Activated CD8-positive, alpha-beta memory T cell treated with anti-CD3 and anti-CD28 coated beads for 1 hour (primary cell): ENCODE results near the gene CCDC85C.

Experiments
- DNase-seq, 2 donors: peaks; one replicate each; pipeline ENCODE4 v3.0.0-alpha.2; 2020; ENCODE audit warnings: low read depth in 1 of 2; ENCODE audit errors: extremely low read depth in 1 of 2

The CCDC85C gene

GRCh38 chr14:99524804-99525698 is 79.0 kb downstream of the CCDC85C start:
- no peak for DNase-seq

- no peak for DNase-seq
These were observed 79.8 kb downstream of the CCDC85C start for GRCh38 chr14:99524091-99524661.

DNA sequence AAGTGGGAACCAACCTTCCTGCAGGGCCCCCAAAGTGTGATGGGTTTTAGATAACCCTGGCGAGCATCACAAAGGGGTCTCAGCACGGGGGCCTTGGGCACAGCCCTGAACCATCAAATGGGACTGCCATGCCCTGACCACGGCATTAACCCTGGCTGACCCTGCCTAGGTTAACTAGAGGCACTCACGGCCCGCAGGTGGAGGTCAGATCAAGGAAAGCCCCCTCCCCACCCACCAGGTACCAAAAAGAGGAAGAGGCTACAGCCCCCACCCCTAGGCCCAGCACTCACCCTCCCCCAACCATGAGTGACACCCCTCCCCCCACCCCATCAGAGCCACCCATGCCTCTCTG is 80.3 kb downstream of the CCDC85C start:
- DNase-seq: no peak

DNA sequence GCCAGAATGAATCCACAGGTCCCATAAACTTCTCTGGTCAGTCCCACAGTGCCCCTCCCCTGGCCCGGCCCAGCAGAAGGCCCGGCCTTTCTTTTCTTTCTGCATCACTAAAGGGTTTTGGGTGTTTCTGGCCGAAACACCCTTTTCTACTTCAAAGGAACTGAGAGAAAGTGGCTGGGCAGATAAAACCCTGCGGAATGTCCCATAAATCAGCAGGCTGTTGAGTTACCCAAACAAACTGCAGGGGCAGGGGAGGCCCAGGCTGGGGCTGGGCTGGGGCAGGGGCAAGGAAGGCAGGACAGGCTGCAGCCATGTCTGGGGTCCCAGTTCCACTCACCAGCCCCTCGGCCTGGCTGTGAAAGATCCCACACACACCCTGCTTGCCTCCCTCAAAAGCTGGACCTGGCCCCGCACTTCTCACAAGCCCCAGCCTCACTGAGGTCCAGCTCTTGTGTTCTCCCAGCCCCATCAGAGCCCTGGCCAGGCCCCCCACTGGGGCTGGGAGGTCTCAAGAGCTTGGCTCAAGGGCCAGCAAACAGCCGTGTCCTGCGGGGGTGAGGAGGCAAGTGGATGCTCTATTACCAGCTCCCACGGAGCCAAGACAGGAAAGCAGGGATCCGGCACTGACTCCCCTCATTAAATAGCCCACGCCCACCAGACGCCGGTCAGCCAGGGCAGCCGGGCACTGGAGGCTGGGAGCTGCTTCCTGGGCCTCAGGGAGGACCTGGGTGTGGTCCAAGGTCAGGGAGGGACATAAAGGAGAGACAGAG is 80.9 kb downstream of the CCDC85C start:
- no peak for DNase-seq

GRCh38 chr14:99522457-99522891 is 81.5 kb downstream of the CCDC85C start:
- no peak for DNase-seq

GRCh38 chr14:99522025-99522401 is 82.0 kb downstream of the CCDC85C start:
- no peak for DNase-seq

DNA sequence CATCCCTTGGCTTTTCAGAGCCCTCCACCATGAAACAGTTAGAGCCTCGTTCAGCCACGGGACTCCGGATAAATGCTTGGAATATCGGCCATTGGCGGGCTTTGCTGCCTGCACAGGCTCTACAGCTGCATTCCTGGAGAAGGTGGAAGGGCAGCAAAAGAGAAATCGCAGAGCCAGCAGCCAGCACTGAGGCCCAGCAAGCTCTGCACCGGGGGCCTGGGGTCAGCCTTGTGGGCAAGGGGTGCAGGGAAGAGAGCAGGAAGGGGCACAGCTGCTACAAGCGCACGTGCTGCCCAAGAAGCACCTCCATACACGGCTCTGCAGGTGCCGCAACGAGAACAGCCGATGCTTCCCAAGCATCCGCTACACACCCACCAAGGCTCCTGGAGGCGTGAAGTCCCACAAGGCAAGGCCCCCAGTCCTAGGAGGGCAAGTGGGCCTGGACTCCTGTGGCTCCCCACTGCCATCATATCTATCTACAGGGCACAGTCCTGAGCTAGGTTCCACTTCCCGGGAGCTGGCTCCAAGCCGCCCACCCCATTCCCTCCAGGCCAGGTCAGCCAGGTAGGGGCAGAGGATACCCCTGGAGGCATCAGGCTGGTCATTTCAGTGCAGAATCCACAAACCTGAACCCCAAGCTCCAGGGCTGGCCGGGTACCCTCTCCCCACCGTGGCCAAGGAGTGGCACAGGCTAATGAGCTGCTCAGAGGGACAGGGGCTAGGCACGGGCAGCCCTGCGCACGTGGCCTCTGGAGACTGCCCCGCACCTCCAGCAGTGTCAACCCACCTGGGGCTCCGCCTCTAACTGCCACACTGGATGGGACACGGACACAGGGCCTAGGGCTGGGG is 82.6 kb downstream of the CCDC85C start:
- DNase-seq: no peak

- DNase-seq: no peak
These were observed 83.4 kb downstream of the CCDC85C start for GRCh38 chr14:99520571-99521081.

- DNase-seq: no peak
These were observed 84.0 kb downstream of the CCDC85C start for GRCh38 chr14:99519931-99520421.

DNA sequence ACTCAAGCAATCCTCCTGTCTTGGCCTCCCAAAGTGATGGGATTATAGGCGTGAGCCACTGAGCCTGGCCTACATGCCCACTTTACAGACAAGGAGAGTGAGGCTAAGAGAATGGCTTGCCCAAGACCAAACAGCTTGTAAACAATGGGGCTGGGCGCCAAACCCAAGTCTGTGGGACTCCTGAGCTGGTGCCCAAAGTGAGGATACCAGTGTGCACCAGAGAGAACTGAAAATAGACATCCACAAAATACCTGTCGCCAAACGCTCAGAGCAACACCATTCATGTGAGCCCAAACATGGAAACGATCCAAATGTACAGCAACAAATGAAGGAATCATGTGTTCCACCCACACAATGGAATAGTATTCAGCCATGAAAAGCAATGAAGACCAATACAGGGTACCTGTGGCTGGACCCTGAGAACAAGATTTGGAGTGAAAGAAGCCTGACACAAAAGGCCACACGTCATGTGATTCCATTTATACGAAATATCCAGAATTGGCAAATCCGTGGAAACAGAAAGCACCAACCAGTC is 84.6 kb downstream of the CCDC85C start:
- DNase-seq: no peak

DNA sequence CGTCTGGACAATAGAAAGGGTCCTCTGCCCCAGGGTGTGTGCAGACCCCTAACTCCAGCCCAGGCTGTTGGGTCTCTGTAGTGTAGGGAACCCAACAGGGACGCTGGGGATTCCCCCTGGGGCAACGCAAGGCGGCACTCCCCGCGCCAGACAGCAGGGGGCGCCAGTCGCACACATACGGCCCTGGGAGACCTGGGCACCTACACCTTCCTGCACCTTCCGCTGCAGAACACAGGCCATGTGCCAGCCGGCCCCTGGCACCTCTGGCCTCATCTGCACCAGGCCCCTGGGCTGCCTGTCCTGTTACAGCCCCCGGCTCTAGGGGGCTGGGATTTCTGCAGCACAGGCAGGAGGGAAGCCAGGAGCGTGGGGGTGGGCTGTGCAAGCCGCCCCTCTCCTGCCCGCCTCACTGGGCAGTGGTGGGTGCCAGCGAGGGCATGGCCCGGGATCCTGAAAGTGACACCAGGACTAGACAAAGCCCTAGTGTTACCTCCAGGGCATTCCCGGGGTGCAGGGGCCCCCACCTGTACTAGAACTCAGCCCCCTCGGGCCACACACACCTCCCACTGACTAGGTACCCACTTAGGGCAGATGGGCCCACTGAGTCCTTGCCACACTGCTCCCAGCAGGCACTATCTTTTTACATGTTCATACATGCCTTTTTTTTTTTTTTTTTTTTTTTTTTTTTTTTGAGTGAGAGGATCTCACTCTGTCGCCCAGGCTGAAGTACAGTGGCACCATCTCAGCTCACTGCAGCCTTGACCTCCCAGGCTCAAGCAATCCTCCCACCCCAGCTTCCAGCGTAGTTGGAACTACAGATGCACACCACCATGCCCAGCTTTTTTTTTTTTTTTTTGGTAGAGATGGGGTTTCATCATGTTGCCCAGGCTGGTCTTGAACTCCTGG is 85.3 kb downstream of the CCDC85C start:
- peak; percentile 36 to 74 for DNase-seq

- DNase-seq: no peak
These were observed 86.2 kb downstream of the CCDC85C start for GRCh38 chr14:99517643-99518381.

DNA sequence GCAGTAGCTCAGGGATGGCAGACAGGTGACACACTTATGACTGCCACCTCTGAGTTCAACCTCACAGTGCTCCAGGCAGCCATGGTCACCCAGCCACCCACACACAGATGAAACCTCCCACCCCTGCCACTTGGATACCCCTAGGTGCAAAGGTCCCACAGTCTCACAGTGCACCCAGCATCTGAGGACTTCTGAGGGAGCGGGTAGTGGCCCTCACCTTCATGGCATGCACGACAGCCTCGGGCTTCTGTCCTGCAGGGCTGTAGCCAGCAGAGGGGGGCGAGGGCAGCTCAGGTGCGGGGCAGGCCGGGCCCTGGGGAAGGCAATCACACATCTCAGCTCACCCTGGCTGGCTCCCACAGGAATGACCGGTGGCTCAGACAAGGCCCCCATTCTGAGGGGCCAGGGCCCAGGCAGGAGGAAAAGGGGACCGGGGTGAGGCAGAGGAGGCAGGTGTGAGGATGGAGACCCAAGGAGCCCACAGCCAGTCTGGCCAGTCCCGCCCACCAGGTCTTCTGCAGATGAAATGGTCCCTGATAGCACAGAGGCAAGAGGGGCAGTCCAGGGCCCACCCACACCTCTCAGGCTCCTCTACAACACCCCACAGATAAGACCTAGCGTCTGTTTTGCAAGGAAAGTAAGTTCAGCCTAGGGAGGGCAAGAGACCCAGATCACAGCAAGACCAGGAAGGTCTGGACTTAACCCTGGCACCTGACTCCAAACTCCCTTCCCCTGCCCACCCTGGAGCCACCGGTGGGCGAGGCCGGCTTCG is 87.0 kb downstream of the CCDC85C start:
- no peak for DNase-seq

GRCh38 chr14:99516156-99516870 is 87.7 kb downstream of the CCDC85C start:
- DNase-seq: no peak

DNA sequence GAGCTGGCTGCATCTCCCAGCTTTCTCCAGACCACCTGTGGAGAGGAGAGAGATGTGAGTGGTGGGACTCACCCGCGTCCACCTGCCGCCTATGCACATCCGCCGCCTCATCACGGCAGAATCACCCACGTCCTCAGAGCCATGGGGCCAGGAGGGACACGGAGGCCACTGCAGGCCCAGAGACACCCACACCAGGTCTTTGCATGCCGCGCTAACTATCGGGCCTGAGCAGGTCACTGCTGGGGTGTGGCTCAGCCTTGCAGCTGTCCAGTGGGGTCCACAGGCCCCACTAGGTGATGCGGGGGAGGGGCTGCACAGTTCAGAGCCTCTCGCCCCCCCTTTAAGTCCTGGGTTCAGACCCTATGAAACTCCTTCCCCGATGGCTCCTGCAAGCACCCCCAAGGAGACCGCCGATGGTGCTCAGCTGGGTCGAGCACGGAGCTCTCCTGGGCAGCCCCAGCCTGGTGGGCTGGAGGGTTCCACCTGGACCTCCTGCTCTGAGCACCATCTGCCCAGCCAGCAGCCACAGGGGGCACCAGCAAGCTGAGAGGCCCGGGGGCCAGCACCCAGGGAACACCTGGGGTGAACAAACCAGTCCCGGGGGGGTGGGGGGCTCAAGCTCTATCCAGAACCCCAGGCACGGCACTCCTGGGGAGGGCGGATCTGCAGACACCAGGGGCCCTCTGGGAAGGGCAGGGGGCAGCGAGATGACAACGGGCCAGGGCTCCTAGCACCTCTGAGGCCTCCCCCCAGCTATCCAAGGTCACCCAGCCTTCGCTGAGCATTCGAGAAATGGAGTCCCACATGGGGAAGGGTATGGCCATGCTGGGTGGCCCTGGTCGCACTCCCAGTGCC is 88.5 kb downstream of the CCDC85C start:
- no peak for DNase-seq
